Esophagus (tissue), 2 donors: Measurements from ENCODE around the gene PIK3R2. TPM values are rescaled to one million over a fixed set of nuclear protein-coding genes. Genes with fewer than 3 reads are reported as not detected.

Experiments
- H3K27ac ChIP-seq, 2 donors: one replicate each; pipeline ENCODE4 v1.5.1; 2013; ENCODE audit warnings: low read depth in 2 of 2, mild to moderate bottlenecking in 2 of 2, inconsistent platforms in 1 of 2, low read length in 1 of 2, moderate library complexity in 1 of 2
- H3K27me3 ChIP-seq, 2 donors: one replicate each; pipeline ENCODE4 v1.6.1; 2013; ENCODE audit warnings: low read length in 2 of 2, control low read depth in 1 of 2, mild to moderate bottlenecking in 1 of 2; ENCODE audit not compliant: insufficient read depth in 2 of 2, control insufficient read depth in 1 of 2
- H3K36me3 ChIP-seq, 2 donors: one replicate each; pipeline ENCODE4 v1.6.1; 2013; ENCODE audit warnings: low read length in 1 of 2; ENCODE audit not compliant: control insufficient read depth in 2 of 2, insufficient read depth in 2 of 2
- H3K4me1 ChIP-seq, 2 donors: one replicate each; pipeline ENCODE4 v1.6.1; 2013; ENCODE audit warnings: low read length in 1 of 2; ENCODE audit not compliant: control insufficient read depth in 2 of 2, insufficient read depth in 2 of 2
- H3K4me3 ChIP-seq, 2 donors: one replicate each; pipeline ENCODE4 v1.5.1; 2013; ENCODE audit warnings: low read length in 2 of 2, mild to moderate bottlenecking in 2 of 2, low read depth in 1 of 2, moderate library complexity in 1 of 2
- H3K9me3 ChIP-seq, 2 donors: one replicate each; pipeline ENCODE4 v1.6.1; 2013; ENCODE audit warnings: mild to moderate bottlenecking in 2 of 2, low read depth in 1 of 2, low read length in 1 of 2, moderate library complexity in 1 of 2; ENCODE audit not compliant: control insufficient read depth in 2 of 2, insufficient read depth in 1 of 2
- WGBS, 2 donors: extraction: QIAGEN DNeasy Blood & Tissue Kit; methylation state at CpG; one replicate each; pipeline ENCODE4 v1.1.7; 2013; 5-methylcytosine and 5-hydroxymethylcytosine counted together
- polyA plus RNA-seq, 2 donors: library from polyadenylated mRNA; stranded (reverse); fragments of 200-250 nt; gene quantifications; one replicate each; pipeline ENCODE4 v1.2.3, GENCODE V29; 2013
- donor health status: healthy with polysubstance abuse.
- donor health status: Bipolar disorder and iron deficiency.

PIK3R2 gene
- polyA plus RNA-seq, 2 donors = 8.1 to 10.6 TPM

DNA sequence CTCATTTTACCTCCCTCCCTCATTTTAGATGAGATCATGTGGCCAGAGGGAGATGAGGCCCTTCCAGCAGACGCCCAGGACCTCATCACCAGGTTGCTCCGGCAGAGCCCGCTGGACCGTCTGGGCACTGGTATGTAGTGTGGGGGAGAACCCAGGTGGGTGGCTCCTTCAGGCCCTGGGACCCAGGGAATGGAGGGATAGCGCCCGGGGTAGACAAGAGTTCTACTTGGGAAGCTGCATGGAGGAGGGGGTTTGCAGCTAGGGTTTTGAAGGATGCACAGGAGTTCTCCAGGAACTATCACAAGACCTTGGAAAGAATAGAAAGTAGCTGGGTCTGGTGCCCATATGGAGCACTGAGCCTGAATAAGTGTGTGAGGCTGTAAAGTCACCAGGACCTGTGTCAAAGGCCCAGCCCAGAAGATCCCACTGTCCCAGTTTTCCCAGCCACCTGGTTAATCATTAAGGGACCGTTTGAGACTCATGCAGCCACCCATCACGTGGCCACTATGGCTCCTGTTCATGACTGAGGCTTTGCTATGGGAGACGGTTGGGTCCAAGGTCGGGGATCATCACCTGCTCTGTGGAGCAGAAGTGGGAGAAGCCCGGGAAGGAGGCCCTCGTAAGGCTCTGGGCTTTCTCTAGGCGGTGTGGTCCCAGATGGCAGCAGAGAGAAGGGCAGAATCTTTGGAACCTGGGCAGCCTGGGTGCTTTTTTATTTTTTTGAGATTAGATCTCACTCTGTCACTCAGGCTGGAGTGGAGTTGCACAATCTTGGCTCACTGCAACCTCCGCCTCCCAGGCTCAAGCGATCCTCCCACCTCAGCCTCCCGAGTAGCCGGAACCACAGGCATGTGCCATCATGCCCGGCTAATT, 17.0 kb upstream of the PIK3R2 start:
- no peaks in the 10 kb centered on the region for H3K27me3 ChIP-seq
- no peak overlapping the region for H3K27ac ChIP-seq
- H3K4me3 ChIP-seq = no peak overlapping the region
- no peaks in the 10 kb centered on the region for H3K4me1 ChIP-seq
- 82 to 92% methylated on average over 18 of the region's 18 CpGs for WGBS, 2 donors
- H3K9me3 ChIP-seq = no peaks in the 10 kb centered on the region
- H3K36me3 ChIP-seq = peaks cover 0 to 23% of the 10 kb centered on the region in 2 donors

DNA sequence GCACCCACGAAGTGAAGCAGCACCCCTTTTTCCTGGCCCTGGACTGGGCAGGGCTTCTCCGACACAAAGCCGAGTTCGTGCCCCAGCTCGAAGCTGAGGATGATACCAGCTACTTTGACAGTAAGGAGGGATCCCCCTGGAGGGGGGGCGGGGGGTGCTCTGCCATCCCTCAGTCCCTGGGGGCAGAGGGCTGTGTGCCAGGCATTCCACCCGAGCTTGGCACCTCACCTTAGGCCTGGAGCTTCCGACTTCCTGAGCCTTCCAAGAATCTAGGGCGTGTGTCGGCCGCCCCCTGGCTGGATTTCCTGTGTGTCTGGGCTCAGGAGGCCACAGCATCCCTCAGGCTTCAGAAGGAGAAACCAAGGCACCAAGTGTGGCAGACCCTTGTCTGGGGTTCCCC, 15.7 kb upstream of the PIK3R2 start:
- Histone ChIP-seq H3K27ac (no peak overlapping the region), H3K36me3 (peaks cover 0 to 25% of the 10 kb centered on the region in 2 donors), H3K4me1 (no peaks in the 10 kb centered on the region), H3K9me3 (no peaks in the 10 kb centered on the region), H3K27me3 (no peaks in the 10 kb centered on the region), H3K4me3 (no peak overlapping the region)
- WGBS, 2 donors = 53 to 63% methylated on average over 11 of the region's 11 CpGs

DNA sequence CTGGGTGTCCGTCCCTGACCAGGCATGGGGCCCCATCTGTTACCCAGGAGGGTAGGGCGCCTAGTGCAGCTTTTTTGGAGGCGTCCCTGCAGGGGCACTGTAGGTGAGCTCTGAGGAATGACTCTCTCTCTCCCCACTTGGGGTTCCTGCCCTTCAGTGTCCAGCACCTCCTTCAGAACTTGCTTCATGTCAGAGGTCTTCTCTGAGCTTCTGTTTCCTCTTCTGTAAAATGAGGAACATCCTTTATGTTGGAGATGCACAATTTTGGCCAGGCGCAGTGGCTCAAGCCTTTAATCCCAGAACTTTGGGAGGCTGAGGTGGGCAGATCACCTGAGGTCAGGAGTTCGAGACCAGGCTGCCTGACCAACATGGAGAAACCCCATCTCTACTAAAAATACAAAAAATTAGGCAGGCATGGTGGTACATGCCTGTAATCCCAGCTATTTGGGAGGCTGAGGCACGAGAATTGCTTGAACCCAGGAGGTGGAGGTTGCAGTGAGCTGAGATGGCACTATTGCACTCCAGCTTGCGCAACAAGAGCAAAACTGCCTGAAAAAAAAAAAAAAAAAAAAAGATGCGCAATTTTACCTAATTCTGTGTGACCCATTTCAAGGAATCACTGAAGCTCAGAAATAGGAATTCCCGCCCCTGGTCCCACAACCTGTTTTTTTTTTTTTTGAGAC, 15.2 kb upstream of the PIK3R2 start:
- WGBS, 2 donors = 93 to 94% methylated on average over 9 of the region's 9 CpGs
- Histone ChIP-seq H3K9me3 (no peaks in the 10 kb centered on the region), H3K4me3 (no peak overlapping the region), H3K27me3 (no peaks in the 10 kb centered on the region), H3K27ac (no peak overlapping the region), H3K4me1 (no peaks in the 10 kb centered on the region), H3K36me3 (peaks cover 0 to 25% of the 10 kb centered on the region in 2 donors)

DNA sequence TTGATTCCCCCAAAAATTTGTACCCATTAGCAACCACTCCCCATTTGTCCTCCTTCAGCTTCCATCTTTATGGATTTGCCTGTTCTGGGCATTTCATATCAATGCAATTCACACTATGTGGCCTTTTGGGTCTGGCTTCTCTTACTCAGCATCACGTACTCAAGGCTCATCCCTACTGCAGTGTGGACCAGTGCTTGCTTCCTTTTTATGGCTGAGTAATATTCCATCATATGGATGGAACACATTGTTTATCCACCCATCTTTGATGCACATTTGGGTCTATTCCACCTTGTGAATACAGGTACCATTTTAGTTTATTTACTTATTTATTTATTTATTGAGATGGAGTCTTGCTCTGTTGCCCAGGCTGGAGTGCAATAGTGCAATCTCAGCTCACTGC, 12.5 kb upstream of the PIK3R2 start:
- H3K9me3 ChIP-seq = no peaks in the 10 kb centered on the region
- H3K36me3 ChIP-seq = peaks cover 0 to 25% of the 10 kb centered on the region in 2 donors
- no peaks in the 10 kb centered on the region for H3K27me3 ChIP-seq
- H3K27ac ChIP-seq = no peak overlapping the region
- H3K4me1 ChIP-seq = no peaks in the 10 kb centered on the region
- H3K4me3 ChIP-seq = no peak overlapping the region
- 94 to 97% methylated on average over 1 of the region's 1 CpG for WGBS, 2 donors

DNA sequence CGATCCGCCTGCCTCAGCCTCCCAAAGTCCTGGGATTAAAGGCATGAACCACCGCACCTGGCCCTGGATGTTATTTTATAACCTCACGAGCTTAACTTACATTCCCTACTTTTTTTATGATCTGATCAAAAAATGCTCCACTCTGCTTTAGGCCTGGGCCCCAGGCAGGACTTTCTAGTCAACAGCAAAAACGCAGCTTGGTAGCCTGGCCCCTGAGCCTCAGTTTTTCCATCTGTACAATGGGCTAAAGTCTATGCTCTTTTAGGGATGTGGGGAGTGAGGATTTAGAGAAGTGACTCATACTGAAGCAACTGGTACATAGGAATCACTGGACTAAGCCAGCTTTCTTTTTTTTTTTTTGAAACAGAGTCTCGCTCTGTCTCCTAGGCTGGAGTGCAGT, 11.9 kb upstream of the PIK3R2 start:
- WGBS, 2 donors = 90 to 92% methylated on average over 6 of the region's 6 CpGs
- H3K36me3 ChIP-seq = peaks cover 0 to 19% of the 10 kb centered on the region in 2 donors
- H3K9me3 ChIP-seq = no peaks in the 10 kb centered on the region

DNA sequence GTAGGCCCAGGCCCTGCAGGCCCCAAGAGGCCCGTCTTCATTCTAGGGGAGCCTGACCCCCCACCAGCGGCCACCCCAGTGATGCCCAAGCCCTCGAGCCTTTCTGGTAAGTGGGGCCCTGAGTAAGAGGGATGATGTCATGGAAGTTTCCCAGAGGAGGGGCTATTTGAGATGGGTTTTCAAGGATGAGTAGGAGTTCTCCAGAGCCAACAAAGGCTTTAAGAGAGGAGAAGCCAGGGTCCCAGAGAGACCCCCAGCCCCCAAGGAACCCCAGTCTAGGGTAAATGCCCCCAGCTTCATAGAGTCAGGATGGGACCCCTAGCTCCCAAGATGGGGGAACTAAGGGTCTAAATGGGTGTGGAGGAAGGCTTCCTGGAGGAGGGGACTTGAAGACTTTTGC, 9.1 kb upstream of the PIK3R2 start:
- WGBS, 2 donors = 87 to 96% methylated on average over 3 of the region's 3 CpGs

More for the DNA sequence above, 11.9 kb upstream of the PIK3R2 start:
- no peaks in the 10 kb centered on the region for H3K27me3 ChIP-seq
- no peaks in the 10 kb centered on the region for H3K4me1 ChIP-seq
- no peak overlapping the region for H3K27ac ChIP-seq
- H3K4me3 ChIP-seq = no peak overlapping the region

DNA sequence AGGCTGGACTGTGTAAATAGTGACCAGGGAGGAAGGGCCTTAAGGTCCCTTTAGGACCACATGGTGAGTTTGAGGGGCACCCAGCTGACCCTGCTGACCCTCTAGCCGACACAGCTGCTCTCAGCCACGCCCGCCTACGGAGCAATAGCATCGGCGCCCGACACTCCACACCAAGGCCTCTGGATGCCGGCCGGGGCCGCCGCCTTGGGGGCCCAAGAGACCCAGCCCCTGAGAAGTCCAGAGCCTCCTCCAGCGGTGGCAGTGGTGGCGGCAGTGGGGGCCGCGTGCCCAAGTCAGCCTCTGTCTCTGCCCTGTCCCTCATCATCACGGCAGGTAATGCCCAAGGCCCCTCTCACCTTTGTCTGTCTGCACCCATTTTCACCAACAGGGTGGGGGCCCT, 8.6 kb upstream of the PIK3R2 start:
- Histone ChIP-seq H3K4me1 (no peaks in the 10 kb centered on the region), H3K9me3 (no peaks in the 10 kb centered on the region), H3K27me3 (no peaks in the 10 kb centered on the region), H3K4me3 (no peak overlapping the region), H3K27ac (no peak overlapping the region), H3K36me3 (peaks cover 0 to 17% of the 10 kb centered on the region in 2 donors)
- 89 to 92% methylated on average over 16 of the region's 16 CpGs for WGBS, 2 donors

More for the DNA sequence above, 9.1 kb upstream of the PIK3R2 start:
- H3K36me3 ChIP-seq = peaks cover 0 to 17% of the 10 kb centered on the region in 2 donors
- H3K27ac ChIP-seq = no peak overlapping the region
- no peaks in the 10 kb centered on the region for H3K4me1 ChIP-seq
- H3K4me3 ChIP-seq = no peak overlapping the region
- no peaks in the 10 kb centered on the region for H3K27me3 ChIP-seq
- no peaks in the 10 kb centered on the region for H3K9me3 ChIP-seq

DNA sequence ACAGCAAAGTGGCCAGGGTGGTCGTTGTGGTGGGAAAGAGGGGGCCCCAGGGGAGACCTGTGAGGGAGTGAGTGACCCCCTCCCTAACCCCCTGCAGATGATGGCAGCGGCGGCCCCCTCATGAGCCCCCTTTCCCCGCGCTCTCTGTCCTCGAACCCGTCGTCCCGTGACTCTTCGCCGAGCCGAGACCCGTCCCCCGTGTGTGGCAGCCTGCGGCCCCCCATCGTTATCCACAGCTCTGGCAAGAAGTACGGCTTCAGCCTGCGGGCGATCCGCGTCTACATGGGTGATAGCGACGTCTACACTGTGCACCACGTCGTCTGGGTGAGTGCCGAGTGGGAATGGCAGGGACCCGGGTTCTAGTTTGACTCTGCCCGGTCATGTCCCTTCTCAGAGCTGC, 8.1 kb upstream of the PIK3R2 start:
- H3K36me3 ChIP-seq = peaks cover 0 to 17% of the 10 kb centered on the region in 2 donors
- 95 to 98% methylated on average over 28 of the region's 28 CpGs for WGBS, 2 donors

DNA sequence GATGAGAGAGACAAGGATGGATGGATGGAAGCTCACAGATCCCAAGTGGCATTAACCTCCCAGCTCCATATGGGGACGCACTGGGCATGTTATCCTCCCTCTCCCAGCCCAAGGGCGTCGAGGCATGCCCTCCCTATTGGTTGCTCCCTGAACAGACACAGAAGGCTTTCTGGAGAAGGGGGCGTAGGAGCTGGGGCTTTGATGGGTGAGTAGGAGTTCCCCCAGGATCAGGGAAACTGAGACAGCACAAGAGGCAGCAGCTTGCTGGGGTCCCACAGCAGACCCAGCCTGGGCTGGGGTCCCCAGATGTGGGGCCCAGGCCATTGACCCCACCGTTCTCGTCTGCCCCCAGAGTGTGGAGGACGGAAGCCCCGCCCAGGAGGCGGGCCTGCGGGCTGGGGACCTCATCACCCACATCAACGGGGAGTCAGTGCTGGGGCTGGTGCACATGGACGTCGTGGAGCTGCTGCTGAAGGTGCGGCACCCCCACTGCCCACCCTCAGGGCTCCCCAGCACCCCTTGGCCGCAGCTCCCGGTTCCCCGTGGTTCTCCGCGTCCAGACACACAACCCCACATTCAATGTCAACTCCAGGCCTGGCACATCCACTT, 7.5 kb upstream of the PIK3R2 start:
- Histone ChIP-seq H3K27me3 (no peaks in the 10 kb centered on the region), H3K4me1 (no peaks in the 10 kb centered on the region), H3K27ac (no peak overlapping the region), H3K4me3 (no peak overlapping the region), H3K36me3 (peaks cover 0 to 17% of the 10 kb centered on the region in 2 donors), H3K9me3 (no peaks in the 10 kb centered on the region)
- WGBS, 2 donors = 95 to 96% methylated on average over 19 of the region's 19 CpGs

More for the DNA sequence above, 8.1 kb upstream of the PIK3R2 start:
- Histone ChIP-seq H3K4me1 (no peaks in the 10 kb centered on the region), H3K4me3 (no peak overlapping the region), H3K9me3 (no peaks in the 10 kb centered on the region), H3K27me3 (no peaks in the 10 kb centered on the region), H3K27ac (no peak overlapping the region)
